ENCODE results near the gene COTL1. TPM values are rescaled to one million over a fixed set of nuclear protein-coding genes. Genes with fewer than 3 reads are reported as not detected.

Gene COTL1
- total and polyA plus RNA-seq, 8 donors = 92.7 to 206 (median 119) TPM

GRCh38 chr16:84650062-84650991 lies 32.4 kb upstream of the COTL1 start:
- intact Hi-C loops (cut with DNase I) = no loop called here
- DNase-seq (no peak), ATAC-seq (no peak)
- no peak for TF ChIP-seq CTCF (IDR thresholded peaks at IDR 0.05)
- Histone ChIP-seq H3K4me1 (peaks cover 7 to 23% of the 10 kb centered on the region in 2 donors), H3K9me3 (no peaks in the 10 kb centered on the region), H3K4me3 (no peak overlapping the region), H3K36me3 (peaks cover 0 to 45% of the 10 kb centered on the region in 2 donors), H3K27ac (no peak overlapping the region), H3K27me3 (no peaks in the 10 kb centered on the region)

- no peaks in the 10 kb centered on the region for H3K27me3 ChIP-seq
- intact Hi-C loops (cut with DNase I) = no loop called here
- ATAC-seq = no peak
Observed at GRCh38 chr16:84649511-84649861, 31.6 kb upstream of the COTL1 start.

GRCh38 chr16:84648595-84649510 lies 31.0 kb upstream of the COTL1 start:
- Histone ChIP-seq H3K27ac (peak overlapping the region in 1 of 2 donors; percentile 78), H3K4me1 (peaks cover 7 to 23% of the 10 kb centered on the region in 2 donors), H3K4me3 (peak overlapping the region; percentile 64 to 80), H3K36me3 (peaks cover 0 to 30% of the 10 kb centered on the region in 2 donors), H3K27me3 (no peaks in the 10 kb centered on the region), H3K9me3 (no peaks in the 10 kb centered on the region)
- peak; percentile 87 for ATAC-seq
- DNase-seq = peak in 3 of 4 donors; percentile 32 to 94 (median 63)
- intact Hi-C loops (cut with DNase I) = no loop called here
- no peak for TF ChIP-seq CTCF (IDR thresholded peaks at IDR 0.05)

More at GRCh38 chr16:84649511-84649861, 31.6 kb upstream of the COTL1 start:
- TF ChIP-seq CTCF (IDR thresholded peaks at IDR 0.05) = no peak
- Histone ChIP-seq H3K4me1 (peaks cover 7 to 23% of the 10 kb centered on the region in 2 donors), H3K4me3 (peak overlapping the region; percentile 64 to 80), H3K36me3 (peaks cover 0 to 36% of the 10 kb centered on the region in 2 donors), H3K27ac (peak overlapping the region in 1 of 2 donors; percentile 78), H3K9me3 (no peaks in the 10 kb centered on the region)
- no peak for DNase-seq

- peaks cover 0 to 22% of the 10 kb centered on the region in 2 donors for H3K36me3 ChIP-seq
- DNase-seq (peak; percentile 41 to 94 (median 57)), ATAC-seq (peak; percentile 88)
- TF ChIP-seq CTCF (IDR thresholded peaks at IDR 0.05) = no peak
- intact Hi-C loops (cut with DNase I) = no loop called here
- peak within 1 kb of the TSS; percentile 64 to 80 for H3K4me3 ChIP-seq
- no peaks in the 10 kb centered on the region for H3K9me3 ChIP-seq
- peaks cover 13 to 29% of the 10 kb centered on the region in 2 donors for H3K4me1 ChIP-seq
- H3K27ac ChIP-seq = peak within 1 kb of the TSS; percentile 50 to 78
- no peaks in the 10 kb centered on the region for H3K27me3 ChIP-seq
Observed at GRCh38 chr16:84647828-84648594, 30.1 kb upstream of the COTL1 start, which contains the start of gene KLHL36. KLHL36 (plus strand) TSS chr16:84648511; CDS start chr16:84650868, 2,357 bp downstream.
